ENCODE measurements around the gene SEMA6A.

Gene SEMA6A

DNA sequence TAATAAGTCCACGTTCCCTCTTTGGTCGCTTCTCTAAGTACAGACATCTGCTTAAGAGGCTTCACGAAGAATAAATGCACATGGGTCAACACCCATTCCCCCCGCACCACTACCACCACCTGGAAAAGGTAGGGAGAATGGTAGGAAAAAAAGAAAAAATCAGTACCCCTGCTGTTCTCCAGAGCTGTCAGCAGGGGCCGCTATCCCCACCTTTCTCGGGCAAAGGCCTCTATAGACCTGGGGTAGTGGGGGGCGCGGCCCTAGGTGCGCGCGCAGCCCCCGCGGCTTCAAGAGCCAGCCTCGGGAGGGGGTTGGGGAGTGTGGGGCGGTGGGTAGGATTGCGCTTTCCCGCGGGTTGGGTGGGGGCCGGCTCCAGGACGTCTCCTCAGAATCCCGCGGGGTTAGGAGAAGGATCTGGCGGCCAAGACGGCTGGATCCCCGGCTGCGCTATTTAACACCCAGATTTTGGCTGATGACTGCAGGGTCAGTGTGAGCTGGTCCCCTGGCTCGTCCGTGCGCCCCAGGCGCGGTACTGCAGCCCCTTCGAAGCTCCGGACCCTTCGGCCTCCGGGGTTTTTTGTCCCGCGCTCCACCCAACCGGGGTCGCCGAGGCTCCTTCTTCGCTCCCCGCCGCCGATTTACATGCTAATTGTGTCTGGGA lies 1.6 kb upstream of the SEMA6A start:
- no peak for DNase-seq (ENCODE audit: low read depth in 2 of 2)

DNA sequence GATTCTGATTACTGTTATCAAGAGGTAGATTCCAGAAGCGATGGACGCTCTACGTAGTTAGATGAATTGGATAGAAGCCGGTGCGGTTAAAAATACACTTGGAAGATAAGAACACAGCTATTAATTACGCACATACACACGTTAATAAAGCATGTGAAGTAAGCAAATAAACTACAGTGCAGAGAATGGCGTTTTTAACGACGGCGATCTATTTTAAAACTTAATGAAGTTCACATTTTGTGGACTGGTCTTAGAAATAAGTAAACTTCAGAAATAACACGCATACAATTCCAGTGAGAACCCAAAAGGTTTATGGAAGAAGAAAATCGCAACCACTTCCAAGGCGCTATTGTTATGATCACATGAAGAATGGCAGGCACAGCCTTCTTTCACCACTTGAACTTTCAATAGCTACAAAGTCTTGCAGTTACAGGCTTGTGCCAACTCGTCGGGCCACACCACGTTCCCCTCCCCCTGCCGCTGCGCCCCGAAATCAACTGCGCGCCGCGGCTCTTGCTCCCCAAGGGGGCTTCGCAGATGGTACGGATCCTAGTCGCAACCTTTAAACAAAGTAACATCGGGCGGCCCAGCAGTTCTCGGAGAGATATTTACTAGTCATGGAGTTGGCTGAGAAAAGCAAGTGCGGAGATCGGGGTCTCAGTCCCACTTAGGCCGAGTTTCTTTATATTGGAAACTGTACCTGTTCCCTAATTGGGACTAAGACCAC lies 866 bp upstream of the SEMA6A start:
- no peak for DNase-seq (ENCODE audit: low read depth in 2 of 2)

DNA sequence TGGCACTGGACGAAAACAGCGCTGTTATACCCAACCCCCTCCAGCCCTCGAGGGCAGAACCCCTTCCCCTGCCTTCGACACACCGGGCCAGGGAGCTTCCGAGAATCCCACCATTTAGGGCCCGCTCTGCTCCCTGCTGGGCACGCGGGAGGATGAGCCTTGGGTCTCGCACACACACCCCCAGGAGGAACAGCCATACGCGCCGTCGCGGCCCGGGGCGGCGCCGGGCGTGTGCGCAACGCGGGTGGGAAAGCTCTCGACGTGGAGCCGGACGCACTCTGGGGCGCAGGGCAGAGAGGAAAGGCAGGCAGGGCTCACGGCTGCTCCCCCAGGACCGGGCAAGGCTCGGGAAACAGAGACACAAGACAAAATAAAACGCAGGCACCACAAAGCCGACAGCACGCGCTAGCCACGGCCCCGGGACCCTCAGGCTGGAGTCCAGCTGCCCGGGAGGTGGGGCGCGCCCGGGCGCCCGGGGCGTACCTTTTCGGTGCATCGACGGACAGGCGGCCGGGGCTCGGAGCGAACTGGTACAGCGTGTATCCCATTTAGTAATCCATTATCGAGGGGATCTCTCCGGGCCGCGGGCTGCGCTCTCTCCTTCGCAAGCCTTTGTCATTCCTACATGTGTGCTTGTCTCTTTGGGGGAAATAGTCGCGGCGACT lies 789 bp downstream of the SEMA6A start:
- no peak for DNase-seq (ENCODE audit: low read depth in 2 of 2)

DNA sequence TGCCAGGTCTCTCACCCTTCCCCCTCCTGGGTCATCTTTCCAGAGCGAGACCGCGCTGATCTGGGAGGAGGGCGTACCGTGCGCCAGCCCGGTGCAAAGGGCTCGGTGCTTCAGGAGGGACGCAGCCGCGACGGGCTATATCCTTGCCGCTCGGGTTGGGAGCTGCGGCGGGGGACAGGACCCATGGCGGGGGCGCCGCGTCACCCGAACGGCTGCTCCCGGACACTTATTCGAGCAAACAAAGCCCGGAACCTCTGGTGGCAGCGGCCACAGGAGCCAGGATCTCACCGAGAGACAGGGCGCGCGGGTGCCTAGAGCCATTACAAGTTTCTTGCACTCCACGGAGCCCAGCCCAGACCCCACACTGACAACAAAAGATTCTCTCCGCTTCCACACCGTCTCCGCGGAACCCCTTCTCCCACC lies 1.3 kb downstream of the SEMA6A start:
- DNase-seq (ENCODE audit: low read depth in 2 of 2) = no peak

DNA sequence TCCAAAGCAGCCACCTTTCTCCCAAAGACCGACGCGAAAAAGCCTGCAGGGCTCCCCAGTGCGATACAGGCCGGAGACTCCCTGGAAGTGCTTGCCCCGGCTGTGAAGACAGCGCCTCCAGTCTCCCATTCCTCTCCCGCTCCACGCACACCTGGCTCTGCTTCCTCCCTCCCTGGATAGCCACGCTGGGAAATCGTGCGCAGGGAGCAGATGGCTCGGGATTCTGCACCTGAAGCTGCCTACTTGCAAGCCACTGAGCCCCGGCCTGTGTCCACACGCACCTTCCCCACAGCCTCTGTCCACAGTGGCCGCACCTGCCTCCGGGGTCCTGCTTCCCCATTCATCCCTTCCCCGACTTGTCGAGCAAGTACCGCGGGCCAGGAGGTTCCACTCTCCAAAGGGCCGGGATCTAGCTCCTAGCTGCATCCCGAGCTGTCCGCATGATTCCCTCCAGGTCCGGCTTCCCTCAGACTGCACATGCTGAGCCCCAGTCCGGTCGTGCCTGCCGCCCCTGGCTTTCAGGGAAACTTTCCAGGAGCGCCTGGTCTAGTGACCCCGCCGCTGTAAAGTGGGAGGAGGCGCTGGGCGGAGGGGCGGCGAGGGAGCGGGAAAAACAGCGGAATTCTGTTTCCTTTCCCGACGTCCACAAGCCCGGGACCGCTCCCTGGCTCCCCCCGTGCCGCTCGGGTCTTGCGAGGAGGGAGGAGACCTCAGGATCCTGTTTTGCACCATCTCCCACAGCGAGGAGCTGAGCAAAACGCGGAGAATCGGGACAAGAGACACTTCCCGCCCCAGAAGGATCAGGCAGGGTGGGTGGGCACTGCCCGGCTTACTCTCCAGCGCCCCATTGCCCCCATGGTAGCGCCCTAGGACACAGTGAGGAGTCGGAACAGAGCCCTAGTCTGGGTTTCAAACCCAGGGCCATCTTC lies 2.0 kb downstream of the SEMA6A start:
- no peak for DNase-seq (ENCODE audit: low read depth in 2 of 2)

DNA sequence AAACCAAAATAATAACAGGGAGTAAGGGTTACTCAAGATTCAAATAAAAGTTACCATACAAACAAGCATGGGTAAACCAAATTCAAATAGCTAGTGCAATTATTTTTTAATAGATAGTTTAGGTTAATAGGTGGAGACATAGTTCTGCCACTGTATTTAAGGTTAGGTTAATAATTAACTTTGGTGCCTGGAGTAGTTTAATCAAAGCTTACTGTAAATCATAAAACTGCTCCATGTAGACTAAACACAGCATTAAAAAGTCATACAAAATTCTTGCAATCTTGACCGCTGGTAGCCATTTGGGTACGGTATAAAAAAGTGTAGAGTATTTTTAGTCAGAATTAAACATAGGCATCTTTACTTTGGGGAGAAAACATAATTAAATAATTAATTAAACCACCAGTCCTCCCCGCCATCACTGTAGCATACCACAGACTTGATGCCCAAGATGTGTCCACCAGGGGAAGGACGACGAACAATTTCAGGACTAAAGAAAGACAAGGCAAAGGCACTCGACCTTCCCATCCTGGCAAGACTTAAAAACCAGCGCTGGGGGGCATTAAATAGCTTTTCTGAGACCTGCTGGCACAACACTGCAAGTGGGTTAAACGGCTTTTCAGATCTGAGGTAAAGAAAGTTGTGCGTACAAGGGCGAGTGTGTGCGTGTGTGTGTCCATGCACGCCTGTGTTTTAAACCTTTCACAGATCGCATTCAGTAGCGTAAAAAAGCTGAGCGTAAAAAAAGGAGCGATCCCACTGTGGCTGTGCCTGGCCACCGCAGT lies 2.9 kb downstream of the SEMA6A start:
- DNase-seq (ENCODE audit: low read depth in 2 of 2) = no peak

DNA sequence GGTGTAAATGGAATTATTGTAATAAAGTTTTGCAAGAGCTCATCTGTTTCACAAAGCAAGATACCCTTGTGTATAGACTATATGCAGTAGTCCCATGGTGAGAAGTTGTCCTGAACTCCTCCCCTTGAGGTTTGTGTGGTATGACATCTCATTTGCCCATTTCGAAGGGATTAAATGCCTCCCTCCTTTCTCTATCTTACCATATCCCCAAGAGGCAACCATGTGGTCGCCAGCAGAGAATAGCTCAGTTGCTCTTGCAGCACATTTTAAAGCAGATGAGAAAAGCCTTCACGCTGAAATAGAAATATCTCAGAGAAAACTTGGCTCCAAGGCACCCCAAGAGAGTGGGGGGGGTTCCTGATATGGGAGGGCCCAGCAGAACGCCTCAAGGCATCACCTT lies 4.6 kb downstream of the SEMA6A start:
- no peak for DNase-seq (ENCODE audit: low read depth in 2 of 2)

DNA sequence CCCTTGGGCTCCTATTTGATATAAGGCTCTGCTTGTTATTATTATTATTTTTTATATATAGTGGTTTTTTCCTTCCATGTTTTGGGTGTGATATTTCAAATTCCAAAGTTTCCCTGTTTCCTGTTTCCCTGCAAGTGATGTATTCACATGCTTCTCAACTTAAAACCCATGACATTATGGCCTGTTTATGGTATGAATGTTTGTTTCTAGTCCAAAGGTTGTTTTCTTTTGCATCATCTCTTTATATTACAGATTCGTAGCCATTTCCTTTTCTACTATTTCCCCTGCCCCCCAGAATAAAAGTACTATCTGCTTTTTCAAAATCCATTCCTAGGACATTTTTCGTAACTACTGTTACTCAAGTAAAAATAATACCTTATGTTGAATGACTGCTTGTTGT lies 7.5 kb downstream of the SEMA6A start:
- DNase-seq (ENCODE audit: low read depth in 2 of 2) = no peak

DNA sequence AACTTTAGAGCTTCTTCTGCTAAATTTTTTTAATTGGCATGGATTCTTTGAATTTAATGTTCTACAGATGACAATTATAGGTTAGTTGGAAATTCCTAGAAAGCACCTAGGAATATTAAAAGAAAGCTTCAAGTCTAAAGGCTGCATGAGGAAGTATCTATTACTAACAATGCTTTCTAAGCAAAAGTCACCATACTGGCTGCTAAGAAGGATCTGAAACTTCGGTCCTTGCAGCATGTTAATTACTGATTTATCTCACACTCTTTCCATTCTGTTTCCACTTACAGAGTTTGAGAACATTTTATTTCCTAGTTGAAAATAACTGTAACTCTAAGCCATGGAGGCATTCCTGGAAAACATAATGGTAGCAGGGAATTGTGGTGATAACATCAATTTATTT lies 8.4 kb downstream of the SEMA6A start:
- DNase-seq (ENCODE audit: low read depth in 2 of 2) = no peak

DNA sequence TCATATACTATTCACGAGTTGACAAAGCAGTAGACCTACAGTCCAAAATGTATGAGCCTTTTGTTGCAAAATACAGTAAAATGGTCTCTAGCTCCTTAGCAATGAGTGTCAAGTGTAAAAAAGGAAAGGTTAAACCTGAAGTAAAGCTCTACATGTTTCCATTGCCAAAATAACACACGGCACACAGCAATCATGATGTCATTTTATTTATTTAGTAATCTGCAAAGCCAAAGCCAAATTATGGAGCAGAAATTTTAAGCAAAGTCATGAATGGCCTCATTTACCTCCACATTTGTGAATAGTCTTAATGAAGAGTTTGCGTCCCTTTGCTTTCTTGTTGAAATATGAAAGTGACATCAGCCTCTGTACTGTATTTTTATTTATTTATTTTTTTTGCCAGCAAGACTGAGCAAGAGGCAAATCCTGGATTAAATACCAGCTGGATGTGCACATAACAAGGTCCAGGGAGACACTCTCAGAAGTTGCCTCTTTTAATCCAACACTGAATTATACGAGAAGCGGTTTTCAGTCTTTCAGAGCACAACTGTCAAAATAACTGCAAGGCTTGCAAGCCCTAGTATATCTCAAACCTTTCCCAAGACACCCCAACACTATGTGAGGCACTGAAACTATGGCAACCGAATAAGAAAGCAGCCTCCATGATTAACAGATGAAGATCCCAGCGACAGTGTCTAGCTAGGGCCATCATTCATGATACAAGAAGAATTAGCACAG lies 9.7 kb downstream of the SEMA6A start:
- DNase-seq (ENCODE audit: low read depth in 2 of 2) = no peak

DNA sequence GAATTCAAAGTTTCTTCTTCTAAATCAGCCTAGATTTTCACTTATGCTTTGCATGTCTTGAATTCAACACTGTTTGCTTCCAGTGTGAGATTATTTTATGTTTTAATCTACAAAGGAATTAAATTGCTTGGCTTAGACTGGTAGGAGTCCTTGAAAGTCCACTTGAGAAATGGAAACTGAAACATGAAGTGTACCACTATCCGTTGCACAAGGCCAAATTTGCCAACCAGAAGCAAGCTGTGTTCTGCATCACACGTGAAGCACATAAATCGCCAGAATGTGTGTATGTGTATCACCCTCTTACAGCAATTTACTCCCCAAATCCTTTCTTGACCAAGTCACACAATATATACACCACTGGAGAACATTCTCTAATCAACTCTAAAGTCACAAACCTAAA lies 10.3 kb downstream of the SEMA6A start:
- DNase-seq (ENCODE audit: low read depth in 2 of 2) = no peak

DNA sequence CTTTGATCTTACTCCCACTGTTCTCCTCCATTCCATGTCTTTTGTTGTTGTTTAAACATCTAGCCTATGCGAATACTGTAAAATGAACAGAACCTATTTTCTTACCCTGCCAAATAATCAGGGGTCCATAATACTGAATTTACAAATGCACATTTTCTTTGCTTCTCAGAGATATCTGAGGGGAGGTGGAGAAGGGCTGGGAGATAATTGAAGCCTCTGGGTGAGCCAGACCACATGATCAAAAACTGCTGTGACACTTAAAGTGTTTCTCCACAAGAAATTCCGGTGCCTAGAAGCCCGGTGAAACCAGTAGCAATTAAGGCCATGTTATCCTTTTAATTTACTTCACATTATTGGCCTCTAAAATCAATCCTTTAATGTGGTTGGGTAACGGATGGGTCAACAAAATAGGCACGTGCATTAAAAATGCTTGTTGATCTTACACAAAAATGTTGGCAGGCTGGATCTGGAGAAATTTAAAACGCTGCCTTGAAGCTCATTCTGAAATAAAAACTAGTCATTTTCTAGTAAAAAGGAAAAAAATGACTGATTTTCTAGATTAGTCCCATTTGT lies 10.8 kb downstream of the SEMA6A start:
- DNase-seq (ENCODE audit: low read depth in 2 of 2) = no peak

DNA sequence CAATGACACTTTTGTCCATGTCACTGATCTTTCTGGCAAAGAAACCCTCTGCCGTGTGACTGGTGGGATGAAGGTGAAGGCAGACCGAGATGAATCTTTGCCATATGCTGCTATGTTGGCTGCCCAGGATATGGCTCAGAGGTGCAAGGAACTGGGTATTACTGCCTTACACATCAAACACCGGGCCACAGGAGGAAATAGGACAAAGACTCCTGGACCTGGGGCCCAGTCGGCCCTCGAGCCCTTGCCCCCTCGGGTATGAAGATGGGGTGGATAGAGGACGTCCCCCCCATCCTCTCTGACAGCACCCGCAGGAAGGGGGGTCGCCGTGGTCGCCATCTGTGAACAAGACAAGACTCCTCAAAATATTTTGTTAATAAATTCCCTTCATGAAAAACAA lies 12.0 kb downstream of the SEMA6A start:
- no peak for DNase-seq (ENCODE audit: low read depth in 2 of 2)

DNA sequence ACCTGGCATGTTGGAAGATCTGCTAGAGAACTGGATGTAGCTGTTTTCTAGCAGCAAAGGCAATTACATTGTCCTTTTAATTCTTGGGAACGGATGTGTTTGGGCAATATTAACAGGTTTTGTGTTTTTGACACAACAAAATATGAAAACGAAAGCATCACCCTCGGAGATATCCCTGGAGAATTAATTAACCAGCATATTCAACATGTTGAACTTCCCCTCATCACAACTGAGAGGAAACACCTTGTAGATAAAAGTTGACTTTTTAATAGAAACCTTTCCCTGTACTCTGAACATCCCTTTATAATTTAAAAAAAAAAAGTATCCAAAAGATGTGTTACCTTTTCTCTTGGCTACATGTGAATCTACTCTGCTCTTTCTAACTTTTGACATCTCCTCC lies 13.0 kb downstream of the SEMA6A start:
- no peak for DNase-seq (ENCODE audit: low read depth in 2 of 2)

DNA sequence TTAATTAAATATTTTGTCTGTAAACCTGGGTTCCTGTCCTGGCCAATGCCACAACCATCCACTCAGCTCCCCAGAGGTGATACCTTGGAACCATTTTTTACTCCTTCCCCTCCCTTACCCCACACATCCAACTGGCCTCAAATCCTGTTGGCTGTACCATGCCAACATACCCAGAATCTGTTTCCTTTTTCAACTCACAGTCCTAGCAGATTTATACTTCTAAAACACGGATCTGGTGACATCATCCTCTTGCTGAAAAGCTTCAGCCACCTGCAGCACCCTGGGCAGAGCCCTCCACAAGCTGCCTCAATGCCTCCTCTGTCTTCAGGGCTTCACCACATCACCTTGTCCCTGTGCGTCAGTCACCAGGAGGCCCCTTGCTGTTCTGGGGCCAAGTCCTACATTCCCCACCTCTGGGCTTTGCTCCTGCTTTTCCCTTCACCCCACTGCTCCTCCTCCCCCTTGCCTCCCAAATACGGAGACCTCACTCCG lies 14.9 kb downstream of the SEMA6A start:
- DNase-seq (ENCODE audit: low read depth in 2 of 2) = no peak

DNA sequence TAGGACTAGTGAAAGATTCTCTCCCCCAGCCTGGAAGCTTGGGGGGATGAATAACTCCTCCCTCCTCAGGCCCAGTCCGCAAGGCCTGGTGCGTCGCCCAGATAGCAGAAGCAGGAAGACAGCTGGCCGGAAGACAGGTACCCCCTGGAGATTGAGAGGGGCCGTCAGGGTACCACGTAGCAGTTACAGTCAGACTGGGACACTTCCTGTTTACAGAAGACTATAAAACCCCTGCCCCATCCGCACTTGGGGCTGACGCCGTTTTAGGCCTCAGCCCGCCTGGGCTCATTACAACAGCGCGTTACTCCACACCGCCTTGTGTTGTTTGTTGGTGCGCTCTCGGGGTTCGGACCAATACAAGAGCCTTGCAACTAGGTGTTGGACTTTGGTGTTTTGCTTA lies 15.4 kb downstream of the SEMA6A start:
- no peak for DNase-seq (ENCODE audit: low read depth in 2 of 2)

DNA sequence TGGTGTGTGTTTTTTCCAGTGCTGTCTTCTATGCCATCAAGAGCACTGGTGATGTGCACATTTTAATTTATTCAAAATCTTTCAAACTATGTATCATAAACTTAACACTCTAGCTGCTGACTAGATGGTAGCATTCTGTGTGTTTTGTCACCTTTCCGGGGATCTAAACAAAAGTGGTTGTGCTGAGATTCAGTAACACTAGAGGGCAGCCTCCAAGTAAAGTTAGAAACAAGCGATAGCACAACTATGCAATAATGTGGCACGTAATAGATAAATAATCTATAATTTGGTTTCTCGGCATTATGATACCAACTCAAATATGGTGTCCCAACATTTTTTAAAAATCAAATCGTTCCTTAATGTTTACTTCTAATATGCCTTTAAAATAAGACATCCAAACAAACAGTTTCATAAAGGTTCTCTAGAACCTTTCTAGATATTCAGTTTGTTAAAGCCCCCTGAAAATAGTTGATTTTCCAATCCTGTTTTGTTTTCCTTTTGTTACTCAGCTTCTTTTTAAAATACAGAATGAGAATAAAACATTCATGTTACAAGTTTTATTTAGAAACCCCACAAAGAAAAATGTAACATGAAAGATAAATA lies 16.9 kb downstream of the SEMA6A start:
- no peak for DNase-seq (ENCODE audit: low read depth in 2 of 2)

DNA sequence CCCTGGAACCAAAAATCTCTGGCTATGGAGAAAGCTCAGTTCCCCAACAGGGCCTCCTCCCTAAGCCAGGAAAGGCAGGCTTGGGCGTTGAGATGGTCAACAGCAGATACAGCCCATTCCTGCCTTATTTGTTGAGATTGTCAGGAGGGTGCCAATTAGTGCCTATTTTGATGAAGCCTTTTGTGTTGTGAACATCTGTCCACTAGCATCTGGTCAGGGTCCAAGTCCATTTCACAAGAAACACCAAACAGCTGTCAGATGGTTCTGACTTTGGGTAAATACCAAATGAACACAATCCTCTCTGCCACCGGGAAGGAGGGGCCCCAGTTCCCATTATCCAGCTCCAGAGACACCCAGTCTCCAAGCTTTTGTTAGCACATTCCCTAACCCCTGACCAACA lies 19.9 kb downstream of the SEMA6A start:
- no peak for DNase-seq (ENCODE audit: low read depth in 2 of 2)

DNA sequence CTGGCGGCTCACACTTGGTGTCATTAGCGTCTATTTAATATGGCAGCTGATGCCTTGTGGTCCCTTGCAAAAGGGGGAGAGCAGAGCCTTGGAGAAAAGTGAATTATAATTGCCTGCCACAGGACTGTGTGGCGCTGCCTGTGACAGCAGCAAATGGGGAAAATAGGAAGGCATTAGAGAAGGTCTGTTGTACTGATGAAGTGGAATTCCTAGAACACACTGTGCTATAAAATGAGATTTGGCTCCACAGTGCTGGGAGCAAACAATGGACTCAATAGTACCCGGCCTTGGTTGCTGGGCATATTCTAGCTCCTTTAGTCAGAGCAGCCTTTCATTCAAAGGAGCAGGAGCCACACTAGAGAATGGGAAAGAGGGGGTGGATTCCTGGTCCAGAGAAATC lies 21.3 kb downstream of the SEMA6A start:
- no peak for DNase-seq (ENCODE audit: low read depth in 2 of 2)

DNA sequence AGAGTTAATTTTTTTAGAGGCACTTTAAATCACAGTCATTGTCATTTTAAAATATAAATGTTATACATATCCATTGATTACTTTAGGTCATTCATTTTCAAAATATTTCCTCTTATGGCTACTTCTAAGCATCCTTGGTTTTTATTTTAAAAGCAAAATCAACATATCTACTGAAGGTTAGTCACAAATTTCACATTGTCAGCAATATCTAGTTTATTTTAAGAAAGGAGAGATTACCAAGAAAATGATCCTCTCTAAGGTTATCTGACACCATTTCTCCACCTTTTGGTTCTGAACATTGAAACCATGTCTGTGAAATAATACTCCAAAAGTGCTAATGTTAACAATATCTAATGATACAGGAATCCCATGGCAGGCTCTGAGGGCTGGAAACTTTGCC lies 24.5 kb downstream of the SEMA6A start:
- no peak for DNase-seq (ENCODE audit: low read depth in 2 of 2)

All from stimulated activated CD4-positive, alpha-beta T cell treated with anti-CD3 and anti-CD28 coated beads, Interleukin-1b, Interleukin-23, amount 100 ng/mL, for 1 hour (primary cell).